H1 (cell line): ENCODE measurements around the gene MROH7. TPM values are rescaled to one million over a fixed set of nuclear protein-coding genes. Genes with fewer than 3 reads are reported as not detected.

Experiments
- BRCA1 ChIP-seq: IDR thresholded peaks from 2 replicates; pipeline ENCODE4 v1.6.1; 2012; ENCODE audit warnings: low read depth, low read length, improper control_type of control experiment
- KDM4A ChIP-seq: IDR thresholded peaks from one replicate; pipeline ENCODE4 v1.7.1; 2012; ENCODE audit warnings: low read depth, mild to moderate bottlenecking, moderate library complexity, low read length, inconsistent platforms; ENCODE audit not compliant: severe bottlenecking
- TEAD4 ChIP-seq: IDR thresholded peaks from 2 replicates; pipeline ENCODE4 v1.6.1; 2012; ENCODE audit warnings: low read depth, low read length, inconsistent platforms, mixed read lengths
- polyA plus RNA-seq, 7 experiments: library from polyadenylated mRNA; depleted of rRNA in 3 of 7; stranded (reverse) in 5 of 7; unstranded in 2 of 7; fragments of >200 nt in 5 of 7; fragments of 200-250 nt in 2 of 7; gene quantifications; 1 replicate in 5 of 7; 2 replicates in 1 of 7; 4 replicates in 1 of 7; pipeline versions ENCODE4 v1.2.1 to v1.2.3, GENCODE V29; 2011 to 2013; ENCODE audit warnings: missing spikeins in 2 of 7, mixed read lengths in 2 of 7
- total RNA-seq: library from RNA; stranded (reverse); fragmentation: NEBNext Ultra II Directional; extraction: Animal tissue kit (Norgen Biotek cat#: 25700); gene quantifications from 2 replicates; pipeline ENCODE4 v1.2.1, GENCODE V29; 2021
- TF ChIP-seq, protein P1 (sequence below): fragments of 300-600 bp; sonication (generic); IDR thresholded peaks from 2 replicates; pipeline ENCODE4 v1.7.1; 2012; ENCODE audit warnings: low read length, moderate library complexity, mild to moderate bottlenecking, inconsistent platforms; ENCODE audit not compliant: insufficient replicate concordance

MROH7 gene
- total and polyA plus RNA-seq, 2 of the 8 experiments (the other 6 are each of a cell fraction or from before 2014, with no cell fraction given), result 0.07 to 0.20 TPM

DNA sequence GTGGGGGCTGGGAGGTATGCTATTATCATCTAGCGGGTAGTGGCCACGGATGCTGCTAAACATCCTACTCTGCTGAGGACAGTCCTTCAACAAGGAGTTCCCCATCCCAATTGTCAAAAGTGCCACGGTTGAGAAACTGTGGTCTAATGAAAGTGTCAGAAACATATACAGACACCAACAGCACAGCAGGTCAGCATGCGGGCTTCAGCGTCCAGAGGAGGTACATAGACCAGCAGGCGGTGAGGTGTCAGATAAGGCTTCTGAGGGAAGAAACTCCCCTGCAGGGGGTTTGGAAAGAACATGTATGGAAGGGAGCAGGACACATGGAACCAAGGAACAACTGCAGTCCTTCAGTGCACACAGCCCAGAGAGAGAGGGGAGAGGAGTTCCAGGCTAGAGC, 69.3 kb downstream of the MROH7 start (continued):
- TF ChIP-seq, protein P1, sequence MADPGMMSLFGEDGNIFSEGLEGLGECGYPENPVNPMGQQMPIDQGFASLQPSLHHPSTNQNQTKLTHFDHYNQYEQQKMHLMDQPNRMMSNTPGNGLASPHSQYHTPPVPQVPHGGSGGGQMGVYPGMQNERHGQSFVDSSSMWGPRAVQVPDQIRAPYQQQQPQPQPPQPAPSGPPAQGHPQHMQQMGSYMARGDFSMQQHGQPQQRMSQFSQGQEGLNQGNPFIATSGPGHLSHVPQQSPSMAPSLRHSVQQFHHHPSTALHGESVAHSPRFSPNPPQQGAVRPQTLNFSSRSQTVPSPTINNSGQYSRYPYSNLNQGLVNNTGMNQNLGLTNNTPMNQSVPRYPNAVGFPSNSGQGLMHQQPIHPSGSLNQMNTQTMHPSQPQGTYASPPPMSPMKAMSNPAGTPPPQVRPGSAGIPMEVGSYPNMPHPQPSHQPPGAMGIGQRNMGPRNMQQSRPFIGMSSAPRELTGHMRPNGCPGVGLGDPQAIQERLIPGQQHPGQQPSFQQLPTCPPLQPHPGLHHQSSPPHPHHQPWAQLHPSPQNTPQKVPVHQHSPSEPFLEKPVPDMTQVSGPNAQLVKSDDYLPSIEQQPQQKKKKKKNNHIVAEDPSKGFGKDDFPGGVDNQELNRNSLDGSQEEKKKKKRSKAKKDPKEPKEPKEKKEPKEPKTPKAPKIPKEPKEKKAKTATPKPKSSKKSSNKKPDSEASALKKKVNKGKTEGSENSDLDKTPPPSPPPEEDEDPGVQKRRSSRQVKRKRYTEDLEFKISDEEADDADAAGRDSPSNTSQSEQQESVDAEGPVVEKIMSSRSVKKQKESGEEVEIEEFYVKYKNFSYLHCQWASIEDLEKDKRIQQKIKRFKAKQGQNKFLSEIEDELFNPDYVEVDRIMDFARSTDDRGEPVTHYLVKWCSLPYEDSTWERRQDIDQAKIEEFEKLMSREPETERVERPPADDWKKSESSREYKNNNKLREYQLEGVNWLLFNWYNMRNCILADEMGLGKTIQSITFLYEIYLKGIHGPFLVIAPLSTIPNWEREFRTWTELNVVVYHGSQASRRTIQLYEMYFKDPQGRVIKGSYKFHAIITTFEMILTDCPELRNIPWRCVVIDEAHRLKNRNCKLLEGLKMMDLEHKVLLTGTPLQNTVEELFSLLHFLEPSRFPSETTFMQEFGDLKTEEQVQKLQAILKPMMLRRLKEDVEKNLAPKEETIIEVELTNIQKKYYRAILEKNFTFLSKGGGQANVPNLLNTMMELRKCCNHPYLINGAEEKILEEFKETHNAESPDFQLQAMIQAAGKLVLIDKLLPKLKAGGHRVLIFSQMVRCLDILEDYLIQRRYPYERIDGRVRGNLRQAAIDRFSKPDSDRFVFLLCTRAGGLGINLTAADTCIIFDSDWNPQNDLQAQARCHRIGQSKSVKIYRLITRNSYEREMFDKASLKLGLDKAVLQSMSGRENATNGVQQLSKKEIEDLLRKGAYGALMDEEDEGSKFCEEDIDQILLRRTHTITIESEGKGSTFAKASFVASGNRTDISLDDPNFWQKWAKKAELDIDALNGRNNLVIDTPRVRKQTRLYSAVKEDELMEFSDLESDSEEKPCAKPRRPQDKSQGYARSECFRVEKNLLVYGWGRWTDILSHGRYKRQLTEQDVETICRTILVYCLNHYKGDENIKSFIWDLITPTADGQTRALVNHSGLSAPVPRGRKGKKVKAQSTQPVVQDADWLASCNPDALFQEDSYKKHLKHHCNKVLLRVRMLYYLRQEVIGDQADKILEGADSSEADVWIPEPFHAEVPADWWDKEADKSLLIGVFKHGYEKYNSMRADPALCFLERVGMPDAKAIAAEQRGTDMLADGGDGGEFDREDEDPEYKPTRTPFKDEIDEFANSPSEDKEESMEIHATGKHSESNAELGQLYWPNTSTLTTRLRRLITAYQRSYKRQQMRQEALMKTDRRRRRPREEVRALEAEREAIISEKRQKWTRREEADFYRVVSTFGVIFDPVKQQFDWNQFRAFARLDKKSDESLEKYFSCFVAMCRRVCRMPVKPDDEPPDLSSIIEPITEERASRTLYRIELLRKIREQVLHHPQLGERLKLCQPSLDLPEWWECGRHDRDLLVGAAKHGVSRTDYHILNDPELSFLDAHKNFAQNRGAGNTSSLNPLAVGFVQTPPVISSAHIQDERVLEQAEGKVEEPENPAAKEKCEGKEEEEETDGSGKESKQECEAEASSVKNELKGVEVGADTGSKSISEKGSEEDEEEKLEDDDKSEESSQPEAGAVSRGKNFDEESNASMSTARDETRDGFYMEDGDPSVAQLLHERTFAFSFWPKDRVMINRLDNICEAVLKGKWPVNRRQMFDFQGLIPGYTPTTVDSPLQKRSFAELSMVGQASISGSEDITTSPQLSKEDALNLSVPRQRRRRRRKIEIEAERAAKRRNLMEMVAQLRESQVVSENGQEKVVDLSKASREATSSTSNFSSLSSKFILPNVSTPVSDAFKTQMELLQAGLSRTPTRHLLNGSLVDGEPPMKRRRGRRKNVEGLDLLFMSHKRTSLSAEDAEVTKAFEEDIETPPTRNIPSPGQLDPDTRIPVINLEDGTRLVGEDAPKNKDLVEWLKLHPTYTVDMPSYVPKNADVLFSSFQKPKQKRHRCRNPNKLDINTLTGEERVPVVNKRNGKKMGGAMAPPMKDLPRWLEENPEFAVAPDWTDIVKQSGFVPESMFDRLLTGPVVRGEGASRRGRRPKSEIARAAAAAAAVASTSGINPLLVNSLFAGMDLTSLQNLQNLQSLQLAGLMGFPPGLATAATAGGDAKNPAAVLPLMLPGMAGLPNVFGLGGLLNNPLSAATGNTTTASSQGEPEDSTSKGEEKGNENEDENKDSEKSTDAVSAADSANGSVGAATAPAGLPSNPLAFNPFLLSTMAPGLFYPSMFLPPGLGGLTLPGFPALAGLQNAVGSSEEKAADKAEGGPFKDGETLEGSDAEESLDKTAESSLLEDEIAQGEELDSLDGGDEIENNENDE, result no peak
- TF ChIP-seq TEAD4 (no peak), KDM4A (no peak), BRCA1 (no peak)
